OCI-LY3 (cell line): ENCODE measurements around the gene LDB2.

ENCODE experiments used
- H2AFZ ChIP-seq: fragments of 200-600, 300-600 bp; shearing (Covaris generic); 2 replicates; pipeline ENCODE4 v1.6.0; 2014; ENCODE audit warnings: antibody characterized with exemption, low read depth, low read length
- H3K27ac ChIP-seq: fragments of 200-600, 300-600 bp; sonication (generic); 2 replicates; pipeline ENCODE4 v1.5.1; 2014; ENCODE audit warnings: mild to moderate bottlenecking, low read length, moderate library complexity, mixed read lengths
- H3K27me3 ChIP-seq: fragments of 200-600, 300-600 bp; sonication (generic); 2 replicates; pipeline ENCODE4 v1.6.1; 2014; ENCODE audit warnings: low read depth, low read length, mixed read lengths
- H3K36me3 ChIP-seq: fragments of 200-600, 300-600 bp; sonication (generic); replicated peaks from 2 replicates; pipeline ENCODE3; 2014; ENCODE audit warnings: low read depth, low read length, mixed read lengths
- H3K4me1 ChIP-seq: fragments of 300-600, 200-600 bp; sonication (generic); 2 replicates; pipeline ENCODE4 v1.6.1; 2014; ENCODE audit warnings: low read length, mixed read lengths
- H3K4me2 ChIP-seq: fragments of 200-600, 300-600 bp; sonication (generic); 2 replicates; pipeline ENCODE4 v1.6.1; 2014; ENCODE audit warnings: low read length, mixed read lengths
- H3K4me3 ChIP-seq: fragments of 300-600, 200-600 bp; sonication (generic); 2 replicates; pipeline ENCODE4 v1.5.1; 2014; ENCODE audit warnings: antibody characterized with exemption, mild to moderate bottlenecking, low read length, moderate library complexity
- H3K79me2 ChIP-seq: fragments of 300-600, 200-600 bp; shearing (Covaris generic); 2 replicates; pipeline ENCODE4 v1.6.1; 2014; ENCODE audit warnings: mild to moderate bottlenecking, low read length, mixed read lengths
- H3K9ac ChIP-seq: fragments of 300-600, 200-600 bp; shearing (Covaris generic); 2 replicates; pipeline ENCODE4 v1.6.0; 2014; ENCODE audit warnings: mild to moderate bottlenecking, low read length, moderate library complexity
- H3K9me3 ChIP-seq: fragments of 200-600, 300-600 bp; shearing (Covaris generic); 2 replicates; pipeline ENCODE4 v1.6.1; 2014; ENCODE audit warnings: low read length, mixed read lengths; ENCODE audit not compliant: insufficient read depth
- H4K20me1 ChIP-seq: fragments of 200-600, 300-600 bp; sonication (generic); 2 replicates; pipeline ENCODE4 v1.6.1; 2016; ENCODE audit warnings: low read length, mixed read lengths; ENCODE audit not compliant: insufficient read depth
- EZH2phosphoT487 ChIP-seq: fragments of 200-600 bp; shearing (Covaris generic); IDR thresholded peaks from 2 replicates; pipeline ENCODE4 v1.6.1; 2018; ENCODE audit warnings: antibody characterized with exemption, mixed run types, low read depth
- TF ChIP-seq, protein P1 (sequence below): fragments of 200-600, 300-600 bp; sonication (generic); IDR thresholded peaks from 2 replicates; pipeline ENCODE4 v1.5.1; 2014; ENCODE audit warnings: antibody characterized with exemption, low read length, low read depth

Gene LDB2

GRCh38 chr4:16704489-16704888 lies 194.0 kb downstream of the LDB2 start:
- Histone ChIP-seq H3K36me3 (no peaks in the 10 kb centered on the region), H3K4me3 (no peak overlapping the region), H4K20me1 (no peaks in the 10 kb centered on the region), H3K79me2 (no peaks in the 10 kb centered on the region), H2AFZ (no peak overlapping the region), H3K9me3 (no peaks in the 10 kb centered on the region), H3K4me1 (no peaks in the 10 kb centered on the region), H3K9ac (no peak overlapping the region), H3K4me2 (no peak overlapping the region), H3K27me3 (no peaks in the 10 kb centered on the region), H3K27ac (no peak overlapping the region)
- no peak for TF ChIP-seq EZH2phosphoT487
- TF ChIP-seq, protein P1, sequence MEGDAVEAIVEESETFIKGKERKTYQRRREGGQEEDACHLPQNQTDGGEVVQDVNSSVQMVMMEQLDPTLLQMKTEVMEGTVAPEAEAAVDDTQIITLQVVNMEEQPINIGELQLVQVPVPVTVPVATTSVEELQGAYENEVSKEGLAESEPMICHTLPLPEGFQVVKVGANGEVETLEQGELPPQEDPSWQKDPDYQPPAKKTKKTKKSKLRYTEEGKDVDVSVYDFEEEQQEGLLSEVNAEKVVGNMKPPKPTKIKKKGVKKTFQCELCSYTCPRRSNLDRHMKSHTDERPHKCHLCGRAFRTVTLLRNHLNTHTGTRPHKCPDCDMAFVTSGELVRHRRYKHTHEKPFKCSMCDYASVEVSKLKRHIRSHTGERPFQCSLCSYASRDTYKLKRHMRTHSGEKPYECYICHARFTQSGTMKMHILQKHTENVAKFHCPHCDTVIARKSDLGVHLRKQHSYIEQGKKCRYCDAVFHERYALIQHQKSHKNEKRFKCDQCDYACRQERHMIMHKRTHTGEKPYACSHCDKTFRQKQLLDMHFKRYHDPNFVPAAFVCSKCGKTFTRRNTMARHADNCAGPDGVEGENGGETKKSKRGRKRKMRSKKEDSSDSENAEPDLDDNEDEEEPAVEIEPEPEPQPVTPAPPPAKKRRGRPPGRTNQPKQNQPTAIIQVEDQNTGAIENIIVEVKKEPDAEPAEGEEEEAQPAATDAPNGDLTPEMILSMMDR, result no peak

GRCh38 chr4:16695896-16696295 lies 202.5 kb downstream of the LDB2 start:
- Histone ChIP-seq H3K9me3 (no peaks in the 10 kb centered on the region), H3K4me3 (no peak overlapping the region), H3K9ac (no peak overlapping the region), H3K79me2 (no peaks in the 10 kb centered on the region), H3K4me1 (no peaks in the 10 kb centered on the region), H3K27me3 (no peaks in the 10 kb centered on the region), H3K27ac (no peak overlapping the region), H4K20me1 (no peaks in the 10 kb centered on the region), H2AFZ (no peak overlapping the region), H3K4me2 (no peak overlapping the region), H3K36me3 (no peaks in the 10 kb centered on the region)
- TF ChIP-seq, protein P1, result no peak
- TF ChIP-seq EZH2phosphoT487, result no peak

DNA sequence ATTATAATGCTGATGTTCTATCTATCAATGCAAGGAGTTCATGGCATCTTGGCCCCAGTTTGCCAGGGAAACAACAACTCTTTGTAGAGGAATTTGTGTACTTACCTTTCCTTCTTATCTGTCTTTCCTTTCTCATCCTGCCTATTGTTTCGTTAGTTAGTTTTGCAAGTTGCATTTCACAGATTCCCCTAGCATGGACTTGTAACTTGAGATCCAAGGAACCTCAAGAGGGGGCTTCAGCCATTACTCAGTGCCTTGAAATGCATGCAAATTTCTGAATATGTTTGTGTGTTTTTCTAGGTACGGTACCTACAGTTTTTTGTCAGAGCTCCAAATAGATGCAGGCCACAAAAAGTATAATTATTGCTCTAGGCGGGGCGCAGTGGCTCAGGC lies 203.6 kb downstream of the LDB2 start:
- TF ChIP-seq, protein P1, result no peak
- no peak for TF ChIP-seq EZH2phosphoT487
- Histone ChIP-seq H3K4me1 (no peaks in the 10 kb centered on the region), H3K4me3 (no peak overlapping the region), H3K9ac (no peak overlapping the region), H3K4me2 (no peak overlapping the region), H2AFZ (no peak overlapping the region), H3K27ac (no peak overlapping the region), H3K79me2 (no peaks in the 10 kb centered on the region), H3K9me3 (no peaks in the 10 kb centered on the region), H3K27me3 (no peaks in the 10 kb centered on the region), H3K36me3 (no peaks in the 10 kb centered on the region), H4K20me1 (no peaks in the 10 kb centered on the region)

- Histone ChIP-seq H3K27ac (no peak overlapping the region), H3K27me3 (no peaks in the 10 kb centered on the region), H3K9ac (no peak overlapping the region), H4K20me1 (no peaks in the 10 kb centered on the region), H3K4me2 (no peak overlapping the region), H3K4me1 (no peaks in the 10 kb centered on the region), H3K36me3 (no peaks in the 10 kb centered on the region), H3K4me3 (no peak overlapping the region), H2AFZ (no peak overlapping the region), H3K79me2 (no peaks in the 10 kb centered on the region), H3K9me3 (no peaks in the 10 kb centered on the region)
- no peak for TF ChIP-seq EZH2phosphoT487
- TF ChIP-seq, protein P1, result no peak
These were observed 204.1 kb downstream of the LDB2 start for GRCh38 chr4:16694173-16694883.
